IPS-NIHi7 (cell line): ENCODE measurements around the gene RGL4.

Experiments
- DNase-seq: peaks from one replicate; pipeline ENCODE4 v3.0.0; 2012; ENCODE audit warnings: mixed read lengths; ENCODE audit errors: extremely low spot score

Gene RGL4

DNA sequence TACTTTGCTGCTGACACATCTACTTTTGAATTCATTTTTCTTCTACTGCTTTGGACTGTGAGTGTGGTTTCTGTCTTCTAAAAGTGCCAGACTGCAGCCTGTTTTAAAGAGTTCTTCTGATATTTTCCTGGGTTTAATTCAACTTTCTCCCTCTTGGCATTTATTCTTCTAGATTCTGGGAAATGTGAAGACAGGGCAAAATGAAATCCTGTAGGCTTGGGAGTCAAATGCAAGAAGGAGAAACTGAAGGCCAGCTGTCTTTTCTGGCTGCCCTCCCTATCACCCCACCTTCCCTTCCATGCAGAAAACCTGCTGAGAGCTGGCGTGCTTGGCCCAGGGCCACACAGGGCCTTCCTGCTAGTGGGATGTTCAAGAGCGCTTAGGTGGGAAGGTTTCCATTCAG, 52.5 kb downstream of the RGL4 start:
- no peak for DNase-seq

DNA sequence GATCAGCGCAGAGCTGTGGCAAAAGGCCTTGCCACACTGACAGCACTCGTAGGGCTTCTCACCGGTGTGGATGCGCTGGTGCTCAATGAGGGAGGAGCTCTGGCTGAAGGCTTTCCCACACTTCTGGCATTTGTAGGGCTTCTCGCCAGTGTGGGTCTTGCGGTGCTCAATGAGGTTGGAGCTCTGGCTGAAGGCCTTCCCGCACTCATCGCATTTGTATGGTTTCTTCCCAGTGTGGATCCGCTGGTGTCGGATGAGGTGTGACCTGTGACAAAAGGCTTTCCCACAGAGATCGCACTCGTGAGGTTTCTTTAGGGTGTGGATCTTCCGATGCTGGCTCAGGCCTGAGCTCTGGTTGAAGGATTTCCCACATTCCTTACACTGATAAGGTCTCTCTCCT, 53.2 kb downstream of the RGL4 start:
- DNase-seq = no peak

DNA sequence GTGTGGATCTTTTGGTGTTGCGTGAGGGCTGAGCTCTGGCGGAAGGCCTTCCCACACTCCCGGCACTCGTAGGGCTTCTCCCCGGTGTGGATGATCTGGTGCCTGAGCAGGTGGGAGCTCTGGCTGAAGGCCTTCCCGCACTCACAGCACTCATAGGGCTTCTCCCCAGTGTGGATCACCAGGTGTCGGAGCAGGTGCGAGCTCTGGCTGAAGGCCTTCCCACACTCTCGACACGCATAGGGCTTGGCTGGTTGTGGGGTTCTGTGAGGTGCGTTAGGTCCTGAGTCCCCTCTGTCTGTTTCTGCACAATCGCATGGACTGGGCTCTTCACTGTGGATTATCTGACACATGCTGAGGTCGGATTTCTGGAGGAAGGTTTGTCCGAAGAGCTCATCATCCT, 53.7 kb downstream of the RGL4 start:
- DNase-seq = no peak

DNA sequence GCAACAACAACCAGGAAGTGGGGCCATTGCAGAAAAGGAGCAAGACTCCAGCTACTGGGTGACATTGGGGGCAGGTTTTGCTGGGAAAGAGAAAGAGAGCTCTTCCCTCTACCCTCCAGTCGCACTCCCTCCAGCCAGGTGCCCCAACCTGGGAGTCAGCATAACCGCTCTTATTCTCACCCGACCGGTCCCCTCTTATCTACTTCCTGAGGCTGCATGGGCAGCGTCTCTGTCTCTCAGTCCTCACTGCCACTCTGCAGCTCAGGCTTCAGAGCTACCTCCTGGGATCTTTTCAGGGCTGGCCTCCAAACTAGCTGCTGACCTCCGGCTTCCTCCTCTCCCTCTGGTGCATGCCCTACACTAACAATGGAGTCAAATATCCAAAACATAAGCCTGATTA, 55.0 kb downstream of the RGL4 start:
- no peak for DNase-seq
